NCI-H345 treated with DMSO at 0.1 percent for 48 hours (cell line): ENCODE results near the gene ACRBP.

Source experiments
- DNase-seq: peaks from one replicate; lab custom pipeline; 2025; ENCODE audit not compliant: unreplicated experiment; lab: John Stamatoyannopoulos, UW

The ACRBP gene

DNA sequence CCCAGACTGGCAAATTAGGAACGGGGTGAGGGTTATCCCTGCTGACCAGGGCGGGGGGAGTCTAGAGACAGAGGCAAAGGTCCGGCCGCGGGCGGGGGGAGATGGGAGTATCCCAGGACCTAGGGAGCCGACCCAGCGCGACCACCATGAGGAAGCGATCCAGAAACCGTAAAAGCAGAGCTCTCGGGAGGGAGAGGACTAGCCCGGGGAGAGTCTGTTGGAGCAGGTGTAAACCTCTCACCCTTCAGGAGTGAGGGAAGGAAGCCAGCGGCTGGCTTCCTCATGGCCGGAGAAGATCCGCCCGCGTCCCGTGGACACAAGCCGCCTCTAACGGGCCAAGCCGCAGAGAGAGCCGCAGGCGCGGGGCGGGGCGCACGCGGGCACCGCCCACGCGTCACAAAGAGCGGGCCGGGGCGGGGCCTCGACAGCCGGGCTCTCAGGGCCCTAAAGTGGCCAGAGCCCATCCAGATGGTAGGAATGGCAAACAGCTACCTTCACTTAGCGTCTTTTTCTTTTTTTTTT, at the start of gene ACRBP:
TSS of gene ACRBP (minus strand) at position 350 of the 522 bp plus-strand sequence. CDS start at position 284, 66 bp downstream.
- DNase-seq = no peak

DNA sequence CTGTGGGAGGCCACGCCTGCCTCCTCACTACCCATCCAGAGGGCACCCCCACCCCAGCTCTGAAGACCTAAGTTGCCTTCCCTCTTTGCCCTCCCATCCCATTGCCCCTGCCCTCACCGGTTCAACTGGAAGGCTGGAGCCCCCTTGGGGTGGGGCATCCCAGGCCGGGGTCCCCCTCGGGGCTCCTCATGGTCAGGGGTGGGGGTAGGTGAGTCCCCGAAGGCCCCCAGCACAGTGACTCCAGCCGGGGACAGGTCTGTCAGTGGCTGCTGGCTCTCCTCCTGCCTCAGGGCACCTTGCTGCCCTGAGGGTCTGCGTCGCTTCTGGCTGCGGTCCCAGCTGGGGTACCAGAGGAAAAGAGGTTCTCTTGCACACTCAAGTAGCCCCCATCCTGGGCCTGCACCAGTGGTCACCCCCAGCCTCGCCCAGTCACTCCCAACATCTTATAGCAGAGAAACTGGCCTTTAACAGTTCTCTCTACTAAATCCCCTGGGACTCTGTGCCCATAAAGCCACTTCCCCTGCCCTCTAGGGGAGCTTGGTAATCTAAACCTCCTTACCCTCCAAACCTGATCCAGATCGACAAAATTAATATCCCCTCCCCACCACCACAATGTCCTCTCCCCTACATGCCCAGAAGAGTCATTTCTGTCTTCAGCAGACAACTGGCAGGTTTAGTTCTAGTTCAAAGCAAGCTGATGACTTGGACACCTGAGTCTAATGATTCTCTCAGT, 48.2 kb upstream of the ACRBP start:
- no peak for DNase-seq

DNA sequence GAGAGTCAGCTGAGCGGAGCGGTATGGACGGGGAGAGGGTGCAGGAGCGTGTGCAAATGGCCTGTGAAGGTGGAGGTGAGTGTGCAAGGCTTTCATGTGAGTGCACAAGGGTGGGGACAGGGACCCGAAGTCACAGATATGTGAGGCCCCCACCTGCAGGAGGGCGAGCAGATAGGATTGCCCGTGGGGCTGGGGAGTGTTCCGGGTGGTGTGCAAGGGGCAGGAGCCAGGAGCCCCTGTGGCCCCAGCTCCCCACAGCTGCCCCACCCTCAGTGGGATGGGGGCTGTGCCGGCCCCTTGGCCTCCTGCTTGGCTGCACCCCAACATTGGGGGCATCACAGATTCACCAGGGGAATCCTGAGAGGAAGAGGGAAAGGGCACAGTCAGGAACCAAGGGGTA, 47.5 kb upstream of the ACRBP start:
- no peak for DNase-seq

- no peak for DNase-seq
Observed at GRCh38 chr12:6693832-6694355, 46.7 kb upstream of the ACRBP start.

- DNase-seq = no peak
Observed at GRCh38 chr12:6692888-6693287, 45.7 kb upstream of the ACRBP start.

GRCh38 chr12:6691473-6691872, 44.2 kb upstream of the ACRBP start:
- no peak for DNase-seq

DNA sequence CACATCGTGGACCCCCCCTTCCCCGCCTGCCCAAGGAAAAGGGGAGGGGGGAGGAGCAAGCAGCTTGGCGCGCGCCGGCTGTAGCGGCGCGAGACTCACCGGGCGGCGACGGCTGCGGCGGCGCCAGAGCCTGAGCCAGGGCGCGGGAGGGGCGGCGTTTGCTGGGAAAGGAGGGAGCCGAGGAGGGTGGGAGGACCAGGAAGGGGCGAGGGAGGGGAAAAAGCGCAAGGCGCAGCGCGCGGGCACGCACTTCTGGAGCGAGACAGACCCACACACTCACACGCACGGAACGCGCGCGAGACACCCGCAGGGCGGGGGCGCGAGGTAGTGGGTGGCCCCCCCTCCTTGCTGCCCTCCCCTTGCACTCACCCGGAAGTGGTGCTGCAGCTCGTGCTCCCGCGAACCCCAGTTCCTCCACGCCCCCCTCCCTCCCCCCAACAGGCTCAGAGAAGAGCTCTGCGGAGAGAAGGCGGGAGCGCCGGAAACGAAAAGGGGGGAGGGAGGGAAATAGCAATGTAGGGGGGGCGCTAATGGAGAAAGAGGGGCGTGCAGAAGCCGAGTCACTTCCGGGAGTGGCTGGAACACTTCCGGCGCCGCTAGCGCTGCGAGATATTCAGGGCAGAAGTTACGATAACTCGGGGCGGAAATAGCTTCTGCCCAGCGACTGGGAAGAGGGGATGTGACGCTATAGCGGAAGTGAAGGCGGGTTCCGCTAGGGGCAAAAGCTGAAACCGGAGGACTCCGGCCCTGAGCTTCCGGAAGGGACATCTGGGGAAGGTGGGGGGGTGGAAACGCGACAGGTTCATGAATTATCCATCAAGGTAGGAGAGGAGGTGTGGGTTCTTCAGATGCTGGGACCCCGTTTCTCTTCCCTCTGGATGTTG, 42.0 kb upstream of the ACRBP start, which contains the start of gene ZNF384:
TSS of gene ZNF384 (minus strand) at position 377 of the 884 bp plus-strand sequence. CDS start 9,855 bp downstream, outside the sequence.
- DNase-seq = peak; percentile 98

DNA sequence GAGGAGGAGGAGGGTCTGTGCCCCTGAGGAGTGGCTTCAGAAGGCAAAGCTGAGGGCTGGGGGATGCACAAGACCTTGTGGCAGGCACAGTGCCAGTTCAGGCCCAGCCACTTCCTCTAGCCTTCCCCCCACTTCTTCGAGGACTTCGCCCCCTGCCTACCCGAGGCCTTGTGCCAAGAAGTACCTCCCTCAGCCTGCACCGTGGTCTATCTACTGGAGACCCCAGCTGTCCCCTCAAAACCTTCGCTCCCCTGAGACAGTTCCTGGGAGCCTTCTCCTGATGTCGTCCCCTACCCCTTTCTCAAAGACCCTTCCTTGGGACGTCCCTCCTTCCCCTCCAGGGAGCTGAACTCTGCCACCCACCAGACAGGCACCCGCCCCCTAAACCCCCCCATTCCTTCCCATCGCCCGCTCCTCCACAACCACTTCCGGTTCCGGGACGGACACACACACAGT, 41.3 kb upstream of the ACRBP start:
- DNase-seq = no peak

GRCh38 chr12:6685814-6686213, 38.6 kb upstream of the ACRBP start:
- no peak for DNase-seq

GRCh38 chr12:6684609-6685008, 37.4 kb upstream of the ACRBP start:
- no peak for DNase-seq

DNA sequence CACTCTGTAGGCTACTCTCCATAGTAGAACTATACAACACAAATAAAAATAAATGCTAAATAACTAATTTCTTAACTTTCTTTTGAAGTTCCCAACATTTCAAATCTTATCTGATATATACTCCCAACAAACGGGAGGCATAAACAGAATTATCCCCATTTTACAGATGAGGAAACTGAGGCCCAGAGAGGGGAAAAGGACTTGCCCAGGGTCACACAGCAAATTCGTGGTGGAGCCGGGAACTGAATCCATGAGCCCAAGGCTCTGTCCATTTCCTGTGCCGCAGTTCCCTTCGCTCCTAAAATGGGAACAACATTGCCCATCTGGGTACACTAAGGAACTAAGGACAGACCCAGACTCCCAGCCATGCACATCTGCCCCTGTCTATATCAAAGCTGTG, 29.7 kb upstream of the ACRBP start:
- DNase-seq = no peak

DNA sequence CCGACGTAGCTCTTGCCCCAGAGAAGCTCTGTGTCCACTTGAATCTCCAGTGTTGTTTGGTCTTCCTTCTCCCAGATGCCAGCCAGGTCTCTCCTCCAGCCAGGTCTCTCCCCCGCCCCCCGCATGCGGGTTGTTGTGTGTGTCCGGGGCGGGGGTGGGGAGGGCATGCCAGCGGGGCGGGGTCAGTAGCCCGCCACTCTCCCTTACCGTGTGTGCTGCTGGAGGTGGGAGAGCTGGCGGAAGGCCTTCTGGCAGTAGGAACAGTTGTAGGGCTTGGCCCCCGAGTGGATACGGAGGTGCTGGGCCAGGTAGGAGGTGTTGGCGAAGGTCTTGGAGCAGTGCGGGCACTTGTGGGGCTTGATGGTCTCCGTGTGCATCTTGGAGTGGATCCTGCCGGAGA, 24.9 kb upstream of the ACRBP start:
- DNase-seq = no peak

GRCh38 chr12:6667559-6668210, 20.5 kb upstream of the ACRBP start:
- no peak for DNase-seq

DNA sequence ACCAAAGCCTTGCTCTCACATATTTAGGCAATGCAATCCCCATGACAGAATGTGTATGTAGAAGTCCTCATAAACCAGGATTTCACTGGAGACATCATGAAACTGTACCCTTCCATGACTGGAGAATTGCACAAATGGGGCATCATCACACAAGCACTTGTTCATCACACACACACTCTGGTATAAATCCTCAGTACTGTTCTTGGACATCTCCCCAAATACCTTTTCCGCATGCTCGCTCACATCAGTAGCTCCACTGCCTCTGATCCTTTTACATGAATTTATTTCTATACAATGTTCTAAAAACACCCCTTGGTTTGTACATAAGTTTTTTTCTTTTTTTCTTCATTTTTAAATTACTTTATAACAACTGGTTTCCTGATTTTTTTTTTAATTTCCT, 19.0 kb upstream of the ACRBP start:
- no peak for DNase-seq

DNA sequence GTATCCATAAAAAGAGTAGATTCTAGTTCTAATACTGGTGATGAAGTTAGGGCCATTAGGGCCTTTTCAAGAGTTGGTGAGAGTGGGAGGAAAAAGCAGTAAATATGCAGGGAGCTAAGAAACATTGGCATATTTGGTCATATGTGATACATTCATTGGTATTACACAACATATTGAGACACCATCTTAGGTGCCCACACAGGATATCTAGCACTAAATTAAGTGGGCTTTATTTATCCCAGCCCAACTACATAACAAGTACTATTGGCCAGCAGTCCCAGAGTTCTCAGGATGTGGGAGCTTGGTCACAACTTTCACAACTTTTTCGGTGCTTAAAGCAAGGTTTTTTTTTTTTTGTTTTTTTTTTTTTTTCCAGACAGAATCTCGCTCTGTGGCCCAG, 17.7 kb upstream of the ACRBP start:
- no peak for DNase-seq

GRCh38 chr12:6662906-6663742, 15.9 kb upstream of the ACRBP start, which contains the start of gene ING4:
ING4 (minus strand) TSS chr12:6663119; CDS start chr12:6663101, 18 bp downstream.
- peak; percentile 98 for DNase-seq

GRCh38 chr12:6662602-6662905, 15.3 kb upstream of the ACRBP start:
- DNase-seq = no peak

DNA sequence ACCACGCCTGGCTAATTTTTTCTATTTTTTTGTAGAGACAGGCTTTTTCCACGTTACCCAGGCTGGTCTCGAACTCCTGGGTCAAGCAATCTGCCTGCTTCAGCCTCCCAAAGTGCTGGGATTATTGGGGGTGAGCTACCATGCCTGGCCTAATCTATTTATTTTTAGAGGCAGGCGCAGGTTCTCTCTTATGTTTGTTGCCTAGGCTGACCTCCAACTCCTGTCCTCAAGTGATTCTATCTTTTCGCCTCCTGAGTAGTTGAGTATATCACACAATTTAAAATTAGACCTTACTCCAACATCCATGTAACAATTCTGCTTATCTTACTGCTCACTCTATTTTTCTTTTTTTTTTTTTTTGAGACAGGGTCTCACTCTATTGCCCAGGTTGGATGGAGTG, 6.8 kb upstream of the ACRBP start:
- DNase-seq = no peak

DNA sequence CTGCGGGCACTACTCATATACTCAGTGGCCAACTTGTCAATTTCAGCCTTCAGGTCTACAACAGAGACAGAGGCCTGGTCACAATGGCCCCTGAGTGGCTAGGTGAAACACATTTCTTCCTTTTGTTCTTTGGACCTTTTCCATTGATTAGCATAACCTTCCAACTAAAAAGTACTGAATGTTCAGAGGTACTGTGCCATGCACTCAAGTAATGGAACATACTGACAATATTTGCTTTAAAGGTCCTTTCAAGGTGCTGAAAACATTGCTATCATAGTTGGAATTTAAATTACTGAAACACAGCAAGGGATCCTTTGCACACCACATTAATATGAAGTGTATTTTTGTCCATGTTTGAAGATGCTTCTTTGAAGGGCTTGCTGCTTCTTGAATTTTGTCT, 6.1 kb upstream of the ACRBP start:
- DNase-seq = no peak

- no peak for DNase-seq
Observed at GRCh38 chr12:6652391-6652790, 5.2 kb upstream of the ACRBP start.
